Measurements from ENCODE around the gene YES1.

DNA sequence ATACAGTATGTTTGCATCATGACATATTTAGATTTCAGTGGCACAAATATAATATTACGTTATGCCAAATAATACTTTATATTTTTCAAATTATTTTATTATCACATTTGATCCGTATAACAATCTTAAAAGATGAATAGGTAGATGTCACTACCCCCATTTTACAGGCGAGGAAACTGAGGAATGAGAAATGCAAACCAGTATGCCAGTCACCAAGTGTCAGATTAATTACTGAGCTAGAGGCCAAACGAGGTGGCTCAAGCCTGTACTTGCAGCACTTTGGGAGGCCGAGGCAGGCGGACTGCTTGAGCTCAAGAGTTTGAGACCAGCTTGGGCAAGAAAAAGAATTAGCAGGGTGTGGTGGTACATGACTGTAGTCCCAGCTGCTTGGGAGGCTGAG, 17.4 kb upstream of the YES1 start:
- TF ChIP-seq CTCF (IDR thresholded peaks at IDR 0.05): no peak
- no peak for TF ChIP-seq POLR2A (IDR thresholded peaks at IDR 0.05)
